Ectodermal cell (in vitro differentiated cells): Measurements from ENCODE around the gene PCOLCE2.
"Not testable (repeated sequence)": the region's sequence is repeated elsewhere in the genome, so short reads cannot be mapped to it uniquely, and the experiment has no call there.

Source experiments
- H3K27ac ChIP-seq: 2 replicates; pipeline ENCODE4 v1.7.0; 2013; ENCODE audit warnings: mild to moderate bottlenecking, low read depth, low read length; ENCODE audit not compliant: insufficient read depth, poor library complexity, severe bottlenecking
- H3K27me3 ChIP-seq: 2 replicates; pipeline ENCODE4 v1.7.0; 2013; ENCODE audit warnings: mild to moderate bottlenecking, low read length; ENCODE audit not compliant: insufficient read depth, control insufficient read depth, poor library complexity, severe bottlenecking
- H3K36me3 ChIP-seq: one replicate; pipeline ENCODE4 v1.7.0; 2013; ENCODE audit warnings: low read length; ENCODE audit not compliant: control insufficient read depth, insufficient read depth
- H3K4me1 ChIP-seq: one replicate; pipeline ENCODE4 v1.7.0; 2013; ENCODE audit warnings: low read length; ENCODE audit not compliant: control insufficient read depth, insufficient read depth
- H3K4me3 ChIP-seq: 2 replicates; pipeline ENCODE4 v1.7.0; 2013; ENCODE audit warnings: low read depth, low read length, control low read depth; ENCODE audit not compliant: insufficient read depth
- H3K9me3 ChIP-seq: 2 replicates; pipeline ENCODE4 v1.7.0; 2013; ENCODE audit warnings: mild to moderate bottlenecking, low read length, moderate library complexity; ENCODE audit not compliant: control insufficient read depth
- WGBS, 2 experiments: methylation state at CpG; one replicate each; pipeline ENCODE4 v1.1.7; 2013; ENCODE audit warnings: missing lambda C conversion rate in 2 of 2; 5-methylcytosine and 5-hydroxymethylcytosine counted together

PCOLCE2 gene

GRCh38 chr3:142886940-142887339 lies 1.9 kb downstream of the PCOLCE2 start:
- WGBS, 2 experiments, result 74 to 94% methylated on average over 2 of the region's 2 CpGs

GRCh38 chr3:142886021-142886420 lies 2.9 kb downstream of the PCOLCE2 start:
- peaks cover 23% of the 10 kb centered on the region for H3K27me3 ChIP-seq
- no peaks in the 10 kb centered on the region for H3K4me1 ChIP-seq
- no peaks in the 10 kb centered on the region for H3K36me3 ChIP-seq
- H3K4me3 ChIP-seq, result no peak overlapping the region
- WGBS, 2 experiments, result 85 to 88% methylated on average over 6 of the region's 7 CpGs
- H3K27ac ChIP-seq, result no peak overlapping the region
- H3K9me3 ChIP-seq, result no peaks in the 10 kb centered on the region

More at GRCh38 chr3:142886940-142887339, 1.9 kb downstream of the PCOLCE2 start:
- H3K4me3 ChIP-seq, result no peak overlapping the region
- H3K9me3 ChIP-seq, result no peaks in the 10 kb centered on the region
- no peak overlapping the region for H3K27ac ChIP-seq
- no peaks in the 10 kb centered on the region for H3K36me3 ChIP-seq
- H3K4me1 ChIP-seq, result no peaks in the 10 kb centered on the region
- peaks cover 23% of the 10 kb centered on the region for H3K27me3 ChIP-seq

- no peaks in the 10 kb centered on the region for H3K36me3 ChIP-seq
- no peak overlapping the region for H3K27ac ChIP-seq
- no peaks in the 10 kb centered on the region for H3K4me1 ChIP-seq
- no peak overlapping the region for H3K4me3 ChIP-seq
- H3K9me3 ChIP-seq, result no peaks in the 10 kb centered on the region
- 80 to 100% methylated on average over 1 of the region's 1 CpG for WGBS, 2 experiments
- peaks cover 12% of the 10 kb centered on the region for H3K27me3 ChIP-seq
Observed at GRCh38 chr3:142884531-142884930, 4.4 kb downstream of the PCOLCE2 start.

- H3K36me3 ChIP-seq, H3K4me1 ChIP-seq, H3K4me3 ChIP-seq, H3K9me3 ChIP-seq, H3K27ac ChIP-seq, H3K27me3 ChIP-seq: not testable (repeated sequence)
- 92% methylated on average over 6 to 8 of the region's 8 CpGs for WGBS, 2 experiments
Observed at GRCh38 chr3:142883534-142883933, 5.3 kb downstream of the PCOLCE2 start.

- no peak overlapping the region for H3K27ac ChIP-seq
- H3K9me3 ChIP-seq, result no peaks in the 10 kb centered on the region
- H3K27me3 ChIP-seq, result no peaks in the 10 kb centered on the region
- H3K4me1 ChIP-seq, result no peaks in the 10 kb centered on the region
- WGBS, 2 experiments, result 89 to 92% methylated on average over 5 of the region's 6 CpGs
- H3K4me3 ChIP-seq, result no peak overlapping the region
- no peaks in the 10 kb centered on the region for H3K36me3 ChIP-seq
Observed at GRCh38 chr3:142881445-142882224, 7.2 kb downstream of the PCOLCE2 start.

GRCh38 chr3:142878649-142879300 lies 10.1 kb downstream of the PCOLCE2 start:
- Histone ChIP-seq H3K4me1 (no peaks in the 10 kb centered on the region), H3K27ac (no peak overlapping the region), H3K27me3 (no peaks in the 10 kb centered on the region), H3K9me3 (no peaks in the 10 kb centered on the region), H3K36me3 (no peaks in the 10 kb centered on the region), H3K4me3 (no peak overlapping the region)
- 88 to 95% methylated on average over 4 of the region's 4 CpGs for WGBS, 2 experiments

GRCh38 chr3:142876417-142876816 lies 12.5 kb downstream of the PCOLCE2 start:
- Histone ChIP-seq H3K4me3 (no peak overlapping the region), H3K4me1 (no peaks in the 10 kb centered on the region), H3K9me3 (no peaks in the 10 kb centered on the region), H3K36me3 (no peaks in the 10 kb centered on the region), H3K27ac (no peak overlapping the region), H3K27me3 (no peaks in the 10 kb centered on the region)
- 83% methylated on average over 1 of the region's 1 CpG; no CpG with 5 or more reads in 1 of the 2 experiments for WGBS, 2 experiments

GRCh38 chr3:142875583-142876207 lies 13.2 kb downstream of the PCOLCE2 start:
- Histone ChIP-seq H3K9me3 (no peaks in the 10 kb centered on the region), H3K4me3 (no peak overlapping the region), H3K27me3 (no peaks in the 10 kb centered on the region), H3K36me3 (no peaks in the 10 kb centered on the region), H3K27ac (no peak overlapping the region), H3K4me1 (no peaks in the 10 kb centered on the region)
- 94 to 96% methylated on average over 2 of the region's 2 CpGs for WGBS, 2 experiments

GRCh38 chr3:142875099-142875498 lies 13.8 kb downstream of the PCOLCE2 start:
- no peaks in the 10 kb centered on the region for H3K36me3 ChIP-seq
- no peak overlapping the region for H3K4me3 ChIP-seq
- WGBS, 2 experiments, result 93 to 97% methylated on average over 5 of the region's 5 CpGs
- H3K27me3 ChIP-seq, result no peaks in the 10 kb centered on the region
- no peaks in the 10 kb centered on the region for H3K4me1 ChIP-seq
- H3K27ac ChIP-seq, result no peak overlapping the region
- no peaks in the 10 kb centered on the region for H3K9me3 ChIP-seq

GRCh38 chr3:142868382-142868781 lies 20.5 kb downstream of the PCOLCE2 start:
- not testable (repeated sequence) for H3K9me3 ChIP-seq, H3K36me3 ChIP-seq, H3K4me1 ChIP-seq, H3K4me3 ChIP-seq, H3K27me3 ChIP-seq, H3K27ac ChIP-seq
- 92 to 95% methylated on average over 8 of the region's 8 CpGs for WGBS, 2 experiments
